Trophoblast cell (in vitro differentiated cells and primary cell): Measurements from ENCODE around the gene PARD6A.
A peak's percentile ranks its signal among the peaks of the same experiment; 100 is the strongest.

Source experiments
- DNase-seq, 2 donors: peaks; one replicate each; pipeline ENCODE4 v3.0.0-alpha.2; 2016
- H2AFZ ChIP-seq: 2 replicates; pipeline ENCODE4 v1.6.1; 2013; ENCODE audit warnings: low read length, moderate library complexity, mild to moderate bottlenecking; ENCODE audit not compliant: insufficient read depth, poor library complexity
- H2AK5ac ChIP-seq: 2 replicates; pipeline ENCODE4 v1.6.1; 2013; ENCODE audit warnings: mild to moderate bottlenecking, low read length
- H2BK120ac ChIP-seq: 2 replicates; pipeline ENCODE4 v1.6.1; 2013; ENCODE audit warnings: low read length, mild to moderate bottlenecking, moderate library complexity; ENCODE audit not compliant: insufficient read depth, poor library complexity
- H2BK12ac ChIP-seq: 2 replicates; pipeline ENCODE4 v1.6.1; 2013; ENCODE audit warnings: mild to moderate bottlenecking, low read length, moderate library complexity
- H2BK5ac ChIP-seq: 2 replicates; pipeline ENCODE4 v1.6.1; 2013; ENCODE audit warnings: low read length, low read depth, moderate library complexity, mild to moderate bottlenecking; ENCODE audit not compliant: poor library complexity
- H3K14ac ChIP-seq: 2 replicates; pipeline ENCODE4 v1.6.1; 2013; ENCODE audit warnings: mild to moderate bottlenecking, low read length
- H3K18ac ChIP-seq: 2 replicates; pipeline ENCODE4 v1.6.1; 2013; ENCODE audit warnings: mild to moderate bottlenecking, low read length
- H3K23ac ChIP-seq: 2 replicates; pipeline ENCODE4 v1.6.1; 2013; ENCODE audit warnings: low read length
- H3K27ac ChIP-seq: 2 replicates; pipeline ENCODE4 v1.5.1; 2013; ENCODE audit warnings: low read depth, mild to moderate bottlenecking, inconsistent platforms, low read length, moderate library complexity
- H3K27me3 ChIP-seq: 2 replicates; pipeline ENCODE4 v1.6.1; 2013; ENCODE audit warnings: inconsistent platforms, mild to moderate bottlenecking, low read length, moderate library complexity; ENCODE audit not compliant: insufficient read depth
- H3K36me3 ChIP-seq, 2 experiments: 1 replicate in 1 of 2; 2 replicates in 1 of 2; pipeline ENCODE4 v1.6.1; 2013; ENCODE audit warnings: low read length in 2 of 2, mild to moderate bottlenecking in 2 of 2, moderate library complexity in 1 of 2; ENCODE audit not compliant: insufficient read depth in 2 of 2, control insufficient read depth in 1 of 2
- H3K4ac ChIP-seq: 2 replicates; pipeline ENCODE4 v1.6.1; 2013; ENCODE audit warnings: low read depth, mild to moderate bottlenecking, low read length, moderate library complexity
- H3K4me1 ChIP-seq, 2 experiments: 1 replicate in 1 of 2; 2 replicates in 1 of 2; pipeline ENCODE4 v1.6.1; 2013; ENCODE audit warnings: low read length in 2 of 2, mild to moderate bottlenecking in 2 of 2, moderate library complexity in 1 of 2; ENCODE audit not compliant: insufficient read depth in 2 of 2, control insufficient read depth in 1 of 2
- H3K4me2 ChIP-seq: 2 replicates; pipeline ENCODE4 v1.6.1; 2013; ENCODE audit warnings: inconsistent platforms, mild to moderate bottlenecking, low read length, moderate library complexity
- H3K4me3 ChIP-seq: 2 replicates; pipeline ENCODE4 v1.5.1; 2013; ENCODE audit warnings: mild to moderate bottlenecking, low read depth, low read length, inconsistent platforms
- H3K79me1 ChIP-seq: one replicate; pipeline ENCODE4 v1.6.1; 2013; ENCODE audit warnings: low read length
- H3K79me2 ChIP-seq: 2 replicates; pipeline ENCODE4 v1.6.1; 2013; ENCODE audit warnings: low read length, mild to moderate bottlenecking; ENCODE audit not compliant: control insufficient read depth, insufficient read depth, poor library complexity
- H3K9ac ChIP-seq: 2 replicates; pipeline ENCODE4 v1.6.1; 2013; ENCODE audit warnings: mild to moderate bottlenecking, low read length
- H3K9me3 ChIP-seq: 2 replicates; pipeline ENCODE4 v1.6.1; 2013; ENCODE audit warnings: low read depth, mild to moderate bottlenecking, control low read depth, inconsistent platforms, low read length; ENCODE audit not compliant: insufficient read depth
- H4K12ac ChIP-seq: 2 replicates; pipeline ENCODE4 v1.6.1; 2013; ENCODE audit warnings: low read depth, mild to moderate bottlenecking, low read length, moderate library complexity
- H4K8ac ChIP-seq: 2 replicates; pipeline ENCODE4 v1.6.1; 2013; ENCODE audit warnings: low read depth, mild to moderate bottlenecking, low read length, moderate library complexity
- H4K91ac ChIP-seq: one replicate; pipeline ENCODE4 v1.6.1; 2013; ENCODE audit warnings: low read depth, mild to moderate bottlenecking, low read length, moderate library complexity
- WGBS: extraction: QIAGEN DNeasy Blood & Tissue Kit; methylation state at CpG from one replicate; pipeline ENCODE4 v1.1.7; 2013; ENCODE audit warnings: missing lambda C conversion rate; ENCODE audit not compliant: insufficient read length, insufficient coverage; ENCODE audit errors: extremely low coverage; 5-methylcytosine and 5-hydroxymethylcytosine counted together

PARD6A gene

GRCh38 chr16:67651847-67652246, 8.9 kb upstream of the PARD6A start:
- Histone ChIP-seq H3K27ac (no peak overlapping the region), H2AFZ (no peak overlapping the region), H2BK120ac (no peak overlapping the region), H2BK5ac (no peak overlapping the region), H3K4me3 (no peak overlapping the region), H3K4me2 (no peak overlapping the region), H3K27me3 (no peaks in the 10 kb centered on the region), H2AK5ac (no peak overlapping the region), H4K91ac (no peak overlapping the region), H3K4ac (no peak overlapping the region), H3K9ac (no peak overlapping the region), H4K12ac (no peak overlapping the region), H3K9me3 (peaks cover 9% of the 10 kb centered on the region), H3K36me3 (peaks cover 0 to 1% of the 10 kb centered on the region in 2 experiments), H3K79me2 (no peaks in the 10 kb centered on the region), H3K18ac (no peak overlapping the region), H3K4me1 (peaks cover 7 to 10% of the 10 kb centered on the region in 2 experiments), H4K8ac (no peak overlapping the region), H3K79me1 (no peaks in the 10 kb centered on the region), H2BK12ac (no peak overlapping the region), H3K14ac (no peak overlapping the region), H3K23ac (no peak overlapping the region)
- no CpG with 5 or more reads among the region's 4 CpGs for WGBS
- DNase-seq: no peak

GRCh38 chr16:67652578-67653127, 8.1 kb upstream of the PARD6A start:
- Histone ChIP-seq H3K36me3 (peaks cover 3 to 8% of the 10 kb centered on the region in 2 experiments), H2BK12ac (no peak overlapping the region)
- no CpG with 5 or more reads among the region's 59 CpGs for WGBS

GRCh38 chr16:67653128-67653788, 7.5 kb upstream of the PARD6A start:
- H2BK120ac ChIP-seq: no peak overlapping the region
- H3K4me1 ChIP-seq: peaks cover 7 to 10% of the 10 kb centered on the region in 2 experiments
- no peak overlapping the region for H4K8ac ChIP-seq
- H3K36me3 ChIP-seq: peaks cover 7 to 14% of the 10 kb centered on the region in 2 experiments
- H2BK12ac ChIP-seq: no peak overlapping the region
- no peak overlapping the region for H2BK5ac ChIP-seq
- no peak for DNase-seq
- no peaks in the 10 kb centered on the region for H3K27me3 ChIP-seq
- H4K12ac ChIP-seq: no peak overlapping the region
- H3K4me3 ChIP-seq: peak overlapping the region; percentile 55
- no peak overlapping the region for H3K23ac ChIP-seq
- H4K91ac ChIP-seq: no peak overlapping the region
- no peak overlapping the region for H3K14ac ChIP-seq
- no CpG with 5 or more reads among the region's 68 CpGs for WGBS
- no peak overlapping the region for H3K18ac ChIP-seq
- H3K4me2 ChIP-seq: peak overlapping the region; percentile 84
- no peaks in the 10 kb centered on the region for H3K79me1 ChIP-seq
- H3K27ac ChIP-seq: no peak overlapping the region
- H3K9ac ChIP-seq: no peak overlapping the region
- H3K79me2 ChIP-seq: no peaks in the 10 kb centered on the region
- H2AK5ac ChIP-seq: no peak overlapping the region
- peaks cover 9% of the 10 kb centered on the region for H3K9me3 ChIP-seq
- H3K4ac ChIP-seq: no peak overlapping the region
- no peak overlapping the region for H2AFZ ChIP-seq

More at GRCh38 chr16:67652578-67653127, 8.1 kb upstream of the PARD6A start:
- Histone ChIP-seq H4K8ac (no peak overlapping the region), H3K27ac (no peak overlapping the region), H3K18ac (no peak overlapping the region), H3K4ac (no peak overlapping the region), H3K23ac (no peak overlapping the region), H3K4me2 (peak overlapping the region; percentile 84), H3K4me3 (peak overlapping the region; percentile 55), H3K9me3 (peaks cover 9% of the 10 kb centered on the region), H2AK5ac (no peak overlapping the region), H2AFZ (no peak overlapping the region), H3K79me1 (no peaks in the 10 kb centered on the region), H2BK5ac (no peak overlapping the region), H3K79me2 (no peaks in the 10 kb centered on the region), H2BK120ac (no peak overlapping the region), H3K14ac (no peak overlapping the region), H4K12ac (no peak overlapping the region), H3K9ac (no peak overlapping the region), H3K27me3 (no peaks in the 10 kb centered on the region), H4K91ac (no peak overlapping the region), H3K4me1 (peaks cover 7 to 10% of the 10 kb centered on the region in 2 experiments)
- DNase-seq: peak in 1 of 2 donors; percentile 27

- H3K27me3 ChIP-seq: no peaks in the 10 kb centered on the region
These were observed 6.9 kb upstream of the PARD6A start for GRCh38 chr16:67653789-67654402.

More at GRCh38 chr16:67653789-67654402, 6.9 kb upstream of the PARD6A start:
- Histone ChIP-seq H3K4me3 (no peak overlapping the region), H3K9me3 (peaks cover 7% of the 10 kb centered on the region), H3K9ac (no peak overlapping the region), H3K14ac (no peak overlapping the region), H4K12ac (no peak overlapping the region), H3K27ac (no peak overlapping the region), H3K36me3 (peaks cover 9 to 17% of the 10 kb centered on the region in 2 experiments), H2BK12ac (no peak overlapping the region), H3K18ac (no peak overlapping the region), H4K91ac (no peak overlapping the region), H3K23ac (no peak overlapping the region), H3K4ac (no peak overlapping the region), H3K4me1 (peaks cover 7 to 10% of the 10 kb centered on the region in 2 experiments), H3K4me2 (peak overlapping the region; percentile 84), H3K79me2 (no peaks in the 10 kb centered on the region), H2AFZ (no peak overlapping the region), H2BK5ac (no peak overlapping the region), H2AK5ac (no peak overlapping the region), H2BK120ac (no peak overlapping the region), H3K79me1 (no peaks in the 10 kb centered on the region), H4K8ac (no peak overlapping the region)
- WGBS: no CpG with 5 or more reads among the region's 25 CpGs
- no peak for DNase-seq
